Measurements from ENCODE around the gene NGF.

DNA sequence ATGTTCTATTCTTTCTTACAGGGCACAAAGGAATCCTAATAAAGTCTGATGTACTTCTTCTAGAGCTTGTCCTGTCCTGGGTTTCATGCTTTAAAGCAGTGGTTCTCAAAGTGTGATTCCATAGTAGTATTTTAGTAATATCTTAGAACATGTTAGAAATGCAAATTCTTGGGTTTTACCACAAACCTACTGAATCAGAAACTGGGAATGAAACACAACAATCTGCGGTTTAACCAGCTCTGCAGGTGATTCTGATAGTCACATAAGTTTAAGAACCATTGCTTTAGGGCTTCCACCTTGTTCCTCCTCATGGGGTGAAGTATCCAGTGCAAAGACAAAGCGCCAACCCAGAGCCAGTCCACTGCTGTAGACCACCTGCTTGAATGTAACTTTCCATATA lies 41.1 kb downstream of the NGF start:
- TF ChIP-seq, protein P1, sequence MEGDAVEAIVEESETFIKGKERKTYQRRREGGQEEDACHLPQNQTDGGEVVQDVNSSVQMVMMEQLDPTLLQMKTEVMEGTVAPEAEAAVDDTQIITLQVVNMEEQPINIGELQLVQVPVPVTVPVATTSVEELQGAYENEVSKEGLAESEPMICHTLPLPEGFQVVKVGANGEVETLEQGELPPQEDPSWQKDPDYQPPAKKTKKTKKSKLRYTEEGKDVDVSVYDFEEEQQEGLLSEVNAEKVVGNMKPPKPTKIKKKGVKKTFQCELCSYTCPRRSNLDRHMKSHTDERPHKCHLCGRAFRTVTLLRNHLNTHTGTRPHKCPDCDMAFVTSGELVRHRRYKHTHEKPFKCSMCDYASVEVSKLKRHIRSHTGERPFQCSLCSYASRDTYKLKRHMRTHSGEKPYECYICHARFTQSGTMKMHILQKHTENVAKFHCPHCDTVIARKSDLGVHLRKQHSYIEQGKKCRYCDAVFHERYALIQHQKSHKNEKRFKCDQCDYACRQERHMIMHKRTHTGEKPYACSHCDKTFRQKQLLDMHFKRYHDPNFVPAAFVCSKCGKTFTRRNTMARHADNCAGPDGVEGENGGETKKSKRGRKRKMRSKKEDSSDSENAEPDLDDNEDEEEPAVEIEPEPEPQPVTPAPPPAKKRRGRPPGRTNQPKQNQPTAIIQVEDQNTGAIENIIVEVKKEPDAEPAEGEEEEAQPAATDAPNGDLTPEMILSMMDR (IDR thresholded peaks at IDR 0.05), result no peak
- no peak for TF ChIP-seq POLR2A (IDR thresholded peaks at IDR 0.05)

All from heart left ventricle (tissue), 13 donors.